Measurements from ENCODE around the gene RPLP2.

Gene RPLP2

DNA sequence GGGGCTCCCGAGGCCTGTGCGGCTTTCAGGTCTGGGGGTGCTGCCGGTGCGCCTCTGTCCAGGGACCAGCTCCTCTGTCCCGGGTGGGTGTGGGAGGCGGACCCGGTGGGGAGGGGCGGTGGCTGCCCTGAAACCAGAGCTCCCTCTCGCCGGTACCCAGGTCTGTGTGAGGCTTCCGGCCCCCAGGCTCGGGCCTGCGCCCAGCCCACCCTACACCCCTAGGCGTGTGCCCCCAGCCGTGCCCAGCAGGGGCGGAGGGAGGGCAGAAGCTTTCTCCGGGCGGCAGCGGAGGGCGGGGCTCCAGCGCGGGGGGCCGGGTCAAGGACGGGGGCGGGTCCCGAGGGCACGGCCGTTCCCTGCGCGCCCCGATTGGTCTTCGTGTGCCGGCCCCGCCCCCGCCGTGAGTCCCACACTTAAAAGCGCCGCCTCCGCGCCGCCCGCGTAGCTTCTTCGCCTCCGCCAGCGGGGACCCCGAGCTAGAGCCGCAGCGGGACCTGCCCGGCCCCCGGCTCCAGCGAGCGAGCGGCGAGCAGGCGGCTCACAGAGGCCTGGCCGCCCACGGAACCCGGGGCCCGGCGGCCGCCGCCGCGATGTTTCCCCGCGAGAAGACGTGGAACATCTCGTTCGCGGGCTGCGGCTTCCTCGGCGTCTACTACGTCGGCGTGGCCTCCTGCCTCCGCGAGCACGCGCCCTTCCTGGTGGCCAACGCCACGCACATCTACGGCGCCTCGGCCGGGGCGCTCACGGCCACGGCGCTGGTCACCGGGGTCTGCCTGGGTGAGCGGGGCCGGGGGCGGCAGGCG lies 9.6 kb downstream of the RPLP2 start (continued):
- no peak for TF ChIP-seq ZNF514 (tag by site-specific recombination; IDR thresholded peaks at IDR 0.05)
- TF ChIP-seq YY1 (tag by site-specific recombination; IDR thresholded peaks at IDR 0.05), result no peak
- no peak for TF ChIP-seq TRIM28 (IDR thresholded peaks at IDR 0.05; ENCODE audit: borderline replicate concordance, low read length)
- no peak for TF ChIP-seq ZNF391 (tag by site-specific recombination; IDR thresholded peaks at IDR 0.05; ENCODE audit: borderline replicate concordance, low read depth)
- TF ChIP-seq KLF16 (tag by site-specific recombination; IDR thresholded peaks at IDR 0.05), result 0 out of 2 replicates have a peak, but pooled peaks have one; percentile 34
- TF ChIP-seq ZNF138 (tag by site-specific recombination; IDR thresholded peaks at IDR 0.05; ENCODE audit: borderline replicate concordance), result no peak
- TF ChIP-seq GLI2 (tag by site-specific recombination; IDR thresholded peaks at IDR 0.05; ENCODE audit: borderline replicate concordance, low read depth), result no peak
- no peak for TF ChIP-seq ZNF211 (tag by site-specific recombination; IDR thresholded peaks at IDR 0.05; ENCODE audit: low read depth)
- TF ChIP-seq, protein P1, sequence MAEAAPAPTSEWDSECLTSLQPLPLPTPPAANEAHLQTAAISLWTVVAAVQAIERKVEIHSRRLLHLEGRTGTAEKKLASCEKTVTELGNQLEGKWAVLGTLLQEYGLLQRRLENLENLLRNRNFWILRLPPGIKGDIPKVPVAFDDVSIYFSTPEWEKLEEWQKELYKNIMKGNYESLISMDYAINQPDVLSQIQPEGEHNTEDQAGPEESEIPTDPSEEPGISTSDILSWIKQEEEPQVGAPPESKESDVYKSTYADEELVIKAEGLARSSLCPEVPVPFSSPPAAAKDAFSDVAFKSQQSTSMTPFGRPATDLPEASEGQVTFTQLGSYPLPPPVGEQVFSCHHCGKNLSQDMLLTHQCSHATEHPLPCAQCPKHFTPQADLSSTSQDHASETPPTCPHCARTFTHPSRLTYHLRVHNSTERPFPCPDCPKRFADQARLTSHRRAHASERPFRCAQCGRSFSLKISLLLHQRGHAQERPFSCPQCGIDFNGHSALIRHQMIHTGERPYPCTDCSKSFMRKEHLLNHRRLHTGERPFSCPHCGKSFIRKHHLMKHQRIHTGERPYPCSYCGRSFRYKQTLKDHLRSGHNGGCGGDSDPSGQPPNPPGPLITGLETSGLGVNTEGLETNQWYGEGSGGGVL (tag by site-specific recombination; IDR thresholded peaks at IDR 0.05), result no peak
- TF ChIP-seq SETDB1 (IDR thresholded peaks at IDR 0.05; ENCODE audit: insufficient read length, low read length), result no peak
- TF ChIP-seq, protein P2, sequence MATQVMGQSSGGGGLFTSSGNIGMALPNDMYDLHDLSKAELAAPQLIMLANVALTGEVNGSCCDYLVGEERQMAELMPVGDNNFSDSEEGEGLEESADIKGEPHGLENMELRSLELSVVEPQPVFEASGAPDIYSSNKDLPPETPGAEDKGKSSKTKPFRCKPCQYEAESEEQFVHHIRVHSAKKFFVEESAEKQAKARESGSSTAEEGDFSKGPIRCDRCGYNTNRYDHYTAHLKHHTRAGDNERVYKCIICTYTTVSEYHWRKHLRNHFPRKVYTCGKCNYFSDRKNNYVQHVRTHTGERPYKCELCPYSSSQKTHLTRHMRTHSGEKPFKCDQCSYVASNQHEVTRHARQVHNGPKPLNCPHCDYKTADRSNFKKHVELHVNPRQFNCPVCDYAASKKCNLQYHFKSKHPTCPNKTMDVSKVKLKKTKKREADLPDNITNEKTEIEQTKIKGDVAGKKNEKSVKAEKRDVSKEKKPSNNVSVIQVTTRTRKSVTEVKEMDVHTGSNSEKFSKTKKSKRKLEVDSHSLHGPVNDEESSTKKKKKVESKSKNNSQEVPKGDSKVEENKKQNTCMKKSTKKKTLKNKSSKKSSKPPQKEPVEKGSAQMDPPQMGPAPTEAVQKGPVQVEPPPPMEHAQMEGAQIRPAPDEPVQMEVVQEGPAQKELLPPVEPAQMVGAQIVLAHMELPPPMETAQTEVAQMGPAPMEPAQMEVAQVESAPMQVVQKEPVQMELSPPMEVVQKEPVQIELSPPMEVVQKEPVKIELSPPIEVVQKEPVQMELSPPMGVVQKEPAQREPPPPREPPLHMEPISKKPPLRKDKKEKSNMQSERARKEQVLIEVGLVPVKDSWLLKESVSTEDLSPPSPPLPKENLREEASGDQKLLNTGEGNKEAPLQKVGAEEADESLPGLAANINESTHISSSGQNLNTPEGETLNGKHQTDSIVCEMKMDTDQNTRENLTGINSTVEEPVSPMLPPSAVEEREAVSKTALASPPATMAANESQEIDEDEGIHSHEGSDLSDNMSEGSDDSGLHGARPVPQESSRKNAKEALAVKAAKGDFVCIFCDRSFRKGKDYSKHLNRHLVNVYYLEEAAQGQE (tag by site-specific recombination; IDR thresholded peaks at IDR 0.05), result 0 out of 2 replicates have a peak, but pooled peaks have one; percentile 16
- TF ChIP-seq, protein P3, sequence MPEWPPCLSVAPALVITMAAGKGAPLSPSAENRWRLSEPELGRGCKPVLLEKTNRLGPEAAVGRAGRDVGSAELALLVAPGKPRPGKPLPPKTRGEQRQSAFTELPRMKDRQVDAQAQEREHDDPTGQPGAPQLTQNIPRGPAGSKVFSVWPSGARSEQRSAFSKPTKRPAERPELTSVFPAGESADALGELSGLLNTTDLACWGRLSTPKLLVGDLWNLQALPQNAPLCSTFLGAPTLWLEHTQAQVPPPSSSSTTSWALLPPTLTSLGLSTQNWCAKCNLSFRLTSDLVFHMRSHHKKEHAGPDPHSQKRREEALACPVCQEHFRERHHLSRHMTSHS (tag by site-specific recombination; IDR thresholded peaks at IDR 0.05), result no peak
- TF ChIP-seq, protein P4, sequence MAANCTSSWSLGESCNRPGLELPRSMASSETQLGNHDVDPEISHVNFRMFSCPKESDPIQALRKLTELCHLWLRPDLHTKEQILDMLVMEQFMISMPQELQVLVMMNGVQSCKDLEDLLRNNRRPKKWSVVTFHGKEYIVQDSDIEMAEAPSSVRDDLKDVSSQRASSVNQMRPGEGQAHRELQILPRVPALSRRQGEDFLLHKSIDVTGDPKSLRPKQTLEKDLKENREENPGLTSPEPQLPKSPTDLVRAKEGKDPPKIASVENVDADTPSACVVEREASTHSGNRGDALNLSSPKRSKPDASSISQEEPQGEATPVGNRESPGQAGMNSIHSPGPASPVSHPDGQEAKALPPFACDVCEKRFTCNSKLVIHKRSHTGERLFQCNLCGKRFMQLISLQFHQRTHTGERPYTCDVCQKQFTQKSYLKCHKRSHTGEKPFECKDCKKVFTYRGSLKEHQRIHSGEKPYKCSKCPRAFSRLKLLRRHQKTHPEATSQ (tag by site-specific recombination; IDR thresholded peaks at IDR 0.05), result no peak
- no peak for TF ChIP-seq FEZF1 (tag by site-specific recombination; IDR thresholded peaks at IDR 0.05)
- peak; percentile 49 for TF ChIP-seq EGR2 (tag by site-specific recombination; IDR thresholded peaks at IDR 0.05; ENCODE audit: low read depth)
- no peak for TF ChIP-seq ZNF596 (tag by site-specific recombination; IDR thresholded peaks at IDR 0.05)
- TF ChIP-seq ZNF184 (tag by site-specific recombination; IDR thresholded peaks at IDR 0.05), result no peak
- TF ChIP-seq ZNF558 (tag by site-specific recombination; IDR thresholded peaks at IDR 0.05), result no peak
- peak; percentile 55 for TF ChIP-seq SP2 (tag by site-specific recombination; IDR thresholded peaks at IDR 0.05)
- TF ChIP-seq, protein P5, sequence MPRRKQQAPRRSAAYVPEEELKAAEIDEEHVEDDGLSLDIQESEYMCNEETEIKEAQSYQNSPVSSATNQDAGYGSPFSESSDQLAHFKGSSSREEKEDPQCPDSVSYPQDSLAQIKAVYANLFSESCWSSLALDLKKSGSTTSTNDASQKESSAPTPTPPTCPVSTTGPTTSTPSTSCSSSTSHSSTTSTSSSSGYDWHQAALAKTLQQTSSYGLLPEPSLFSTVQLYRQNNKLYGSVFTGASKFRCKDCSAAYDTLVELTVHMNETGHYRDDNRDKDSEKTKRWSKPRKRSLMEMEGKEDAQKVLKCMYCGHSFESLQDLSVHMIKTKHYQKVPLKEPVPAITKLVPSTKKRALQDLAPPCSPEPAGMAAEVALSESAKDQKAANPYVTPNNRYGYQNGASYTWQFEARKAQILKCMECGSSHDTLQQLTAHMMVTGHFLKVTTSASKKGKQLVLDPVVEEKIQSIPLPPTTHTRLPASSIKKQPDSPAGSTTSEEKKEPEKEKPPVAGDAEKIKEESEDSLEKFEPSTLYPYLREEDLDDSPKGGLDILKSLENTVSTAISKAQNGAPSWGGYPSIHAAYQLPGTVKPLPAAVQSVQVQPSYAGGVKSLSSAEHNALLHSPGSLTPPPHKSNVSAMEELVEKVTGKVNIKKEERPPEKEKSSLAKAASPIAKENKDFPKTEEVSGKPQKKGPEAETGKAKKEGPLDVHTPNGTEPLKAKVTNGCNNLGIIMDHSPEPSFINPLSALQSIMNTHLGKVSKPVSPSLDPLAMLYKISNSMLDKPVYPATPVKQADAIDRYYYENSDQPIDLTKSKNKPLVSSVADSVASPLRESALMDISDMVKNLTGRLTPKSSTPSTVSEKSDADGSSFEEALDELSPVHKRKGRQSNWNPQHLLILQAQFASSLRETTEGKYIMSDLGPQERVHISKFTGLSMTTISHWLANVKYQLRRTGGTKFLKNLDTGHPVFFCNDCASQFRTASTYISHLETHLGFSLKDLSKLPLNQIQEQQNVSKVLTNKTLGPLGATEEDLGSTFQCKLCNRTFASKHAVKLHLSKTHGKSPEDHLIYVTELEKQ (tag by site-specific recombination; IDR thresholded peaks at IDR 0.05; ENCODE audit: borderline replicate concordance), result no peak
- no peak for TF ChIP-seq ZNF174 (tag by site-specific recombination; IDR thresholded peaks at IDR 0.05)
- TF ChIP-seq, protein P6, sequence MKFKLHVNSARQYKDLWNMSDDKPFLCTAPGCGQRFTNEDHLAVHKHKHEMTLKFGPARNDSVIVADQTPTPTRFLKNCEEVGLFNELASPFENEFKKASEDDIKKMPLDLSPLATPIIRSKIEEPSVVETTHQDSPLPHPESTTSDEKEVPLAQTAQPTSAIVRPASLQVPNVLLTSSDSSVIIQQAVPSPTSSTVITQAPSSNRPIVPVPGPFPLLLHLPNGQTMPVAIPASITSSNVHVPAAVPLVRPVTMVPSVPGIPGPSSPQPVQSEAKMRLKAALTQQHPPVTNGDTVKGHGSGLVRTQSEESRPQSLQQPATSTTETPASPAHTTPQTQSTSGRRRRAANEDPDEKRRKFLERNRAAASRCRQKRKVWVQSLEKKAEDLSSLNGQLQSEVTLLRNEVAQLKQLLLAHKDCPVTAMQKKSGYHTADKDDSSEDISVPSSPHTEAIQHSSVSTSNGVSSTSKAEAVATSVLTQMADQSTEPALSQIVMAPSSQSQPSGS (tag by site-specific recombination; IDR thresholded peaks at IDR 0.05; ENCODE audit: low read depth), result no peak
- no peak for TF ChIP-seq ZXDB (tag by site-specific recombination; IDR thresholded peaks at IDR 0.05)
- no peak for TF ChIP-seq SCRT2 (tag by site-specific recombination; IDR thresholded peaks at IDR 0.05)
- no peak for TF ChIP-seq ZNF324 (tag by site-specific recombination; IDR thresholded peaks at IDR 0.05)

Data from HEK293 (cell line).